Left renal cortex interstitium (tissue), 4 donors: Measurements from ENCODE around the gene CXCL10. TPM values are rescaled to one million over a fixed set of nuclear protein-coding genes. Genes with fewer than 3 reads are reported as not detected.
"Not testable (repeated sequence)": the region's sequence is repeated elsewhere in the genome, so short reads cannot be mapped to it uniquely, and the experiment has no call there.

Experiments used
- DNase-seq, 4 donors: peaks; one replicate each; pipeline ENCODE4 v3.0.0-alpha.2; 2013; ENCODE audit warnings: low read depth in 4 of 4, low spot score in 2 of 4, missing footprints in 1 of 4
- polyA plus RNA-seq, 4 donors: library from polyadenylated mRNA; unstranded; fragments of 120-200 nt; gene quantifications; one replicate each; pipeline ENCODE4 v1.2.1, GENCODE V29; 2013; ENCODE audit not compliant: insufficient read length in 4 of 4

CXCL10 gene
- 1 to 10 TPM; 3.9 to 6.7 (median 5.2) TPM for polyA plus RNA-seq

DNA sequence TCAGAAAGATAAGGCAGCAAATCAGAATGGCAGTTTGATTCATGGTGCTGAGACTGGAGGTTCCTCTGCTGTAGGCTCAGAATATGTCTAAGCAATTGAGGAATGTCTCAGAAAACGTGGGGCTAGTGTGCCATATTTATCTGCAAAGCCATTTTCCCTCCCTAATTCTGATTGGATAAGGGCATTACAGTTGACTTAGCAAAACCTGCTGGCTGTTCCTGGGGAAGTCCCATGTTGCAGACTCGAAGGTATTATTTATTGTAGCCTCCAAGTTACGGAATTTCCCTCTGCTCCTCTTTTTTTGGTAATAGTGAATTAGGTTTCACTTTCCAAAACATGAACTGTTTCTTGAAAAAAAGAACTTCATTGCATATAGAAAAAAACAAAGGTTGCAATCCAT is at the start of gene CXCL10:
Gene CXCL10, minus strand, starts transcription at position 109 of the 400 bp plus-strand sequence. Its CDS starts 66 bp downstream, at position 43.
- no peak for DNase-seq

DNA sequence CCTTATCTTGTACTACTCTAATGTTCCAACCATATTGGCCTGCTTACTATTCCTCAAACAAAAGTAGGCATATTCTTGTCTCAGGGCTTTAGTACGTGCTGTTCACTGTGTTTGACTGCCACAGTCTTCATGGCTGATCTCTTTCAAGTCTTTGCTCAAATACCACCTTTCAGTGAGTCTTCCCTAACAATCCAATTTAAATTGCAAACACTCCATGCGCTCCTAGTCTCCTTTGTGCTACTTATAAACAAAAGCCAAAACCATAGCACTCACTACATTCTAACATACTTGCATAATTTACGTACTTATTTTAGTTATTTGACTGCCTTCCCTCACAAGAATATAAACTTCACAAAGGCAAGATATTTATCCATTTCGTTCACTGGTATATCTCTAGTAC is 49.5 kb upstream of the CXCL10 start:
- DNase-seq = no peak

DNA sequence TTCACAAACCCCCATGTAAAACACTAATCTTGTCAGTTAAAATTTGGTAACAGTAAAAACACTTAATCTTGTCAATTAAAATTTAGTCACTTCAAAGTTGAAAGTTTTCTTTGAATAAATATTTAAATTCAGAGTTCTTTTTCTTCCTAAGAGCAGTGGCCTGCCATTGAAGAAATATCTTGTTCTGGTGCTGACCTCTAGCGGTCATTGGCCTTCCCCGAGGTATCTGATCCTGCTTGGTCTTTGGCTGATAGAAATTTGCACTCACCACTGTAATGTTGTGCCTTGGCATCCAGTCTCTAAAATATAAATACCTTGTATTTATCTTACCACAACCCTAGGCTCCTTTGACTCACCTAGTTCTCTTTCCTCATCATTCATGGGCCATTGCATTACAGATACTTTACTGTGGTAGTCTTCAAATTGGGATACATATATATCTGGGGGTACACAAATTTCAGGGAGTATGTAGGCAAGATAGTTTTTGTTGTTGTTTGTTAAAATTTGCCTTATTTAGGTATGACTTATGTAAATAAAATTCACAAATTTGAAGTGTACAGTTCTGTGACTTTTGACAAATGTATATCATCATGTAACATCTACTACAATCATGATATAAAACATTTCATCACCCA is 44.5 kb upstream of the CXCL10 start:
- peak in 3 of 4 donors; percentile 24 to 66 (median 41) for DNase-seq

DNA sequence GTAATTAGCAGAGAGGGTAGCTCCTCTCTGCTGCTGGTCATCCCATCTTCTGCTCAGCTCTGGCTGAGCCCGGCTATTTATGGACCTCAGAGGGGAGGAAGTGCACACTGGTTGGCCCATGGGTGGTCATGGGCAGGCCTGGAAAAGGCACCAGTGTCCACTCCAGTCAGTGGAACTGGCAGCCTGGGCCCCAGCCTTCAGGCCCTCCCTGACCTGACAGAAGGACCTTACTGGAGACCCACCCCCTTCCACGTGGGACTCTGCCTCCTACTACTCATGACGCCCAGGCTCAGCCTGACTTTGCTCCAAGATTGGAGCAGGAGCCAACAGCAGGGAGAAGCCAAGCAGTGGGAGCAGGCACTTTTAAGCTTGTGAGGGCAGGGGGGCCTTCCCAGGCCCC is 43.2 kb upstream of the CXCL10 start:
- DNase-seq = no peak

DNA sequence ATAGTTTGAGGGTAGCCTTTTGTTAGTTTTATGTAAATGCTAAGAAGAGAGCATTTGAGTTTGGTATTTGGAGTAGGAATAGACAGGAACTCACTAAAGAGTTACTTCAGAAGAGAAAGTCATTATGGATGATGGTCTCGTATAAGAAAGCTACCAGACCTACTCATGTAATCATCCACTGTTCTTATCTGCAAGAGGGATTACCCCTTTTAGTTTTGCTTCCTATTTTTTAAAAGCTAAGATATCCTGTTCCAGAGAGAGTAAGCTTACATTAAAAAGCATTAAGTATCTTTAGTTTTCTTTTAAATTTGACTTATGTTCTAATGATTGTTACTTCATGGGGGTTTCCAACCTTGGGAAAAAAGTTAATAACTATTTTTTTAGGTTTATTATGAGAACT is 38.7 kb upstream of the CXCL10 start:
- no peak for DNase-seq

DNA sequence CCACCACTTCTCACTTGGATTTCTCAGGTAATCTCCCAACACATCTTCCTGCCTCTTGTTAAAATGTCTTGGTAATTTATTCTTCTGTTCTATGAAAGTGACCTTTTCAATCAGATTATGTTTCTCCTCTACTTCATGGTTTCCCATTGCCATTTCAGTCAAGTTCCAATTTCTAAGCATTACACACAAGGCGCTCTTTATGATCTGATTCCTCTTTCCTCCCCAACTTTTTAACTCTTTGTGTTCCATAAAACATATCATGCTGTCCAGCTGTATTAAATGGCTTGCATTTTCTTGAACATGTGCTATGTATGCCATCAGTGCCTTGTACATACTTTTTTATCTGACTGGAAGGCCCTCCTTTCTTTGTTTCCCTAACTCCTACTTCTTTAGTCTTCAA is 38.1 kb upstream of the CXCL10 start:
- DNase-seq = no peak

DNA sequence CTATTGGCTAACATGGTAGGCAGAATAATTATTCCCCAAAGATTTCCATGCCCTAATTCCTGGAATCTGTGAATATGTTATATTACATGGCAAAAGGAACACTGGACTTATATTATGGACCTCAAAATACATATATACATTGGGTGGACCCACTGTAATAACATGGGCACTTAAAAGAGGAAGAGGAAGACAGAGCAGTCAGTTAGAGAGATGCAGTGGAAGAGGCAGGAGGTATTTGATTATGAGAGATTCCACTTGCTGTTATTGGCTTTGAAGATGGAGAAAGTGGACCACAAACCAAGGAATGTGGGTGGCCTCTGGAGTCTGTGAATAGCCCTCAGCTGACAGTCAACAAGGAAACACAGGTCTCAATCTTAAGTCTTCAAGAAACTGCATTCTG is 37.2 kb upstream of the CXCL10 start:
- DNase-seq = no peak

DNA sequence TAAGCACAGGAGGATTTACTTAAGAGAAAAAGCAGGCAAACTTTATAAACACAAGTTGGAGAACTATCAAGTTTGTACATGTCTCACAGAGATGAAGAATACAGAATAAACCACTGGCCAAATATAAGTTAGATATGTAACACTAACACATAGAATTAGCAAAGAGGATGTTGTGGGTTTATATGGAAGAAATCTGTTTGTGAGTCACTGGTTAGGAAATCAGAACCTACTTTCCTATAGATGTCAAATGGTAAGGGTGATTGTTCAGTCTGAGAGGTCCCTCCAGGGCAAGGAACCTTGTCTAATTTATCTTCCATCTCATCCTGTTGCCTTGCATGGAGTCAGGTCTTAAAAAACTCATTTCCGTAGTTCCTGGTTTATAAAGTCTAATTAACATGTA is 36.5 kb upstream of the CXCL10 start:
- no peak for DNase-seq

DNA sequence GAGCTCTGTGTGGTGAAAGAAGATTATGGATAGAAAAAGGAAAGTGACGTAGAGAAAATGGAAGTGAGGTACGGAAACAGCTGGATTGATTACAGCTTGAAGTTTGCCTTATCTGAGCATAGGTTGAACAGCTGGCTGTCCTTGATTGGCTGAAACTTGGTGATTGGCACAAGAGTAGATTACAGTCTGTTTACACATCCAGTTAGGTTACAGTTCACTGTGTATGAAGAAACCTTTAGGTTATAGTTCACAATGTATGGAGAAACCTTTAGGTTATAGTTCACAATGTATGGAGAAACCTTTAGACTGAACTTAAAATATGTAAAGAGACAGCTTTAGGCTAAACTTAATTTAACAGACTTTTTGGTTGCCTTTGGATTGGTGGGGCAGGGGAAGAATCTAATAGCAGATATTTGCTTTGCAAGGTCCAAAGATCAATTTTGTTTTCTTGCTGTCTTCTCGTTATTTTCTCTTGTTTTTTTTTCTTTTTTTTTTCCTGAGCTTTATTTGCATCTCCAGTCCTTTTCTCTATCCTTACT is 35.7 kb upstream of the CXCL10 start:
- no peak for DNase-seq

DNA sequence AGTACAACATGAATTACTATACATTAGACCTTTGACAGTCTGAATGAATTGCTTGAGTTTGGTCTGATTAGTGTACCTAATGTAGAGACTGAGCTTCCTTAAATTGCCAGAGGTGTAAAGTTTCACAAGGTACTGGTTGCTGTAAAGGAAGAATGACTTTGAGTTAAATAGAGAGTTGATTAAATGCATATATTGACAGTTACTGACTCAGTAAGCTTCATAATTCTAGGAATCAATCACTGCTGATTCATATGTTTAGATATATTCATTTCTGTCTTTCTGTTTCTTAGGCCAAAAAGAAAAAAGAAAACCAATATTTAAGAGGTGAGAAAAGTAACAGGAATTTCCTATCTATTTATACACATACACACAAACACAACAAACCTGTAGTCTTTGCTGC is 35.0 kb upstream of the CXCL10 start:
- DNase-seq = no peak

DNA sequence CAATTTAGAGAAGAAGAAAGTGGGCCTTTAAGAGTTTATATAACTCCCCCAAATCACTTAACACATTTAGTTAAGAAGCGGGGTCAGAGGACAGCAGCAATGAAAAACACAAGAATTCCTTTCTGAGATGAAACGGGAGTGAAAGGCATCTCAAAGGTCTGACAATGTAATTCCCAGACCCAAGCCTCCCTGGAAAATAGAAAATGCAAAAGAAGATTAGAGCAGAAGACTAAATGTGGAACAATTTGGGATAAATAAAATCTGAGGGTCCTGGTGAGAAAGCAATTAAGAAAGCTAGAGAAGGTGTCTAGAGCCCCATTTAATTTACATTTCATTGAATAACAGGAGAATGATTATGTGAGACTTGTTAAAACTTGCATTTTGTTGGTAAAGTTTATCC is 32.1 kb upstream of the CXCL10 start:
- DNase-seq = no peak

DNA sequence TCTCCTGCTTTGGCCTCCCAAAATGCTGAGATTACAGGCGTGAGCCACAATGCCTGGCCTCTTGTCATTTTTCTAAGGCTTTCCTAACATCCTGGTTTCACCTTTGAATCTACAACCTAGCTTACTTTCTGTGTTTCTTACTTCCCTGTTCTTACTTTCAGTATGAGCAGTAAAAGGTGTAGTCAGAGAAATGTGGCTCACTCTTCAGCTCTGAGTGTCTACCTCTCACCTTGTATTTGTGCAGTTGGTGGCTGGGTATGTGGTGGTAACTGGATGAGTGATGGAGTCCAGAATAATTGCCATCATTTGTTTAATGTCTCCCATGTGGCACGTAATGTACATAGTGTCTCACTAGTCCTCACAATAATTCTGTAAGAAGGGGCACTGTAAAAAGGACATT is 31.7 kb upstream of the CXCL10 start:
- no peak for DNase-seq

DNA sequence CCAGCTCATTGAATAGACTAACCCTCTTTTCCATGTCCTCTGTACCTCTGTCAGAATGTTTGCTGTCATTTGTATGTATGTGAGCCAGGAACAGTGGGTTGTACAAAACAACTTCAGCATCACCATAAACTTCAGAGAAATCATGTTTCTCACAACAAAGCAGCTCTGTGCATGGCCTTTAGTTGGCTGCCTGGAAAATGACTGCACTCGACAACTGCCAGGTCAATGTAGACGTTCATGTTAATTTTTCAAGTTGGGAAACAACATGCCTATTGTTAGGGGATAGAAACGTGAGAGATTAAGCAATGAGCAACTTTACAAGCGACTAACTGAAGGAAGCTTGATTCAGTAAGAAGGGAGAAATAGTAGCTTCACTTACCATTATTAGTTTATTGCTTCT is 30.4 kb upstream of the CXCL10 start:
- no peak for DNase-seq

DNA sequence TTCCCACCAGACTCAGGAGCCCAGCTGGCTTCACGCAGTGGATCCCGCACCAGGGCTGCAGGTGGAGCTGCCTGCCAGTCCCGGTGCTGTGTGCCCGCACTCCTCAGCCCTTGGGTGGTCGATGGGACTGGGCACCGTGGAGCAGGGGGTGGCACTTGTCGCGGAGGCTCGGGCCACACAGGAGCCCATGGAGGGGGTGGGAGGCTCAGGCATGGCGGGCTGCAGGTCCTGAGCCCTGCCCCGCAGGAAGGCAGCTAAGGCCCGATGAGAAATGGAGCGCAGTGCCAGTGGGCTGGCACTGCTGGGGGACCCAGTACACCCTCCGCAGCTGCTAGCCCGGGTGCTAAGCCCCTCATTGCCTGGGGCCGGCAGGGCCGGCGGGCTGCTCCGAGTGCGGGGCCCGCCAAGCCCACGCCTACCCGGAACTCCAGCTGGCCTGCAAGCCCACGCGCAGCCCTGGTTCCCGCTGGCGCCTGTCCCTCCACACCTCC is 27.3 kb upstream of the CXCL10 start:
- not testable (repeated sequence) for DNase-seq

DNA sequence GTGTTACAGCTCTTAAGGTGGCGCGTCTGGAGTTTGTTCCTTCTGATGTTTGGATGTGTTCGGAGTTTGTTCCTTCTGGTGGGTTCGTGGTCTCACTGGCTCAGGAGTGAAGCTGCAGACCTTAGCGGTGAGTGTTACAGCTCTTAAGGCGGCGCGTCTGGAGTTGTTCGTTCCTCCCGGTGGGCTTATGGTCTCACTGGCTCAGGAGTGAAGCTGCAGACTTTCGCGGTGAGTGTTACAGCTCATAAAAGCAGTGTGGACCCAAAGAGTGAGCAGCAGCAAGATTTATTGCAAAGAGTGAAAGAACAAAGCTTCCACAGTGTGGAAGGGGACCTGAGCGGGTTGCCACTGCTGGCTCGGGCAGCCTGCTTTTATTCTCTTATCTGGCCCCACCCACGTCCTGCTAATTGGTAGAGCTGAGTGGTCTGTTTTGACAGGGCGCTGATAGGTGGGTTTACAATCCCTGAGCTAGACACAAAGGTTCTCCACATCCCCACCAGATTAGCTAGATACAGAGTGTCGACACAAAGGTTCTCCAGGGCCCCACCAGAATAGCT is 26.6 kb upstream of the CXCL10 start:
- not testable (repeated sequence) for DNase-seq

DNA sequence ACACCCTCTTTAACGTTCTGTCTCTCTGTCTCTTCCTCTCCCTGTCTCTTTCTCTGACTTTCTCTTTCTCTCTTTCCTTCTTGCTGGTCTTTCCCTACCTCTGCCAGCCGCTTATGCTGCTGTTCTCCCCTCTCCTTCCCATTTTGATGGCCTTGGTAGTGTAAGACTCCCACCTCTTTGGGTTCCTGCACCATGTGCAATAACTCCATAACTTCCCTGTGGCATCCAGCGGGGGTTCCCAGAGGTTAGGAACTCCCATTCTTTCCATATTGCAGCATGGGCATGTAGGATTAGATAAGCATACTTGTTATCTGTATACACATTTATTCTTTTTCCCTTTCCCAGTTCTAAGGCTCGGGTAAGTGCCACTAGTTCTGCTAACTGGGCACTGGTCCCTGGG is 21.4 kb upstream of the CXCL10 start:
- DNase-seq = not testable (repeated sequence)

DNA sequence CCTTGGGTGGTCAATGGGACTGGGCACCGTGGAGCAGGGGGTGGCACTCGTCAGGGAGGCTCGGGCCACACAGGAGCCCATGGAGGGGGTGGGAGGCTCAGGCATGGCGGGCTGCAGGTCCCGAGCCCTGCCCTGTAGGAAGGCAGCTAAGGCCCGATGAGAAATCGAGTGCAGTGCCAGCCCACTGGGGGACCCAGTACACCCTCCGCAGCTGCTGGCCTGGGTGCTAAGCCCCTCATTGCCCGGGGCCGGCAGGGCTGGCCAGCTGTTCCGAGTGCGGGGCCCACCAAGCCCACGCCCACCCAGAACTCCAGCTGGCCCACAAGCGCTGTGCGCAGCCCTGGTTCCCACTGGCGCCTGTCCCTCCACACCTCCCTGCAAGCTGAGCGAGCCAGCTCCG is 20.0 kb upstream of the CXCL10 start:
- DNase-seq = not testable (repeated sequence)

DNA sequence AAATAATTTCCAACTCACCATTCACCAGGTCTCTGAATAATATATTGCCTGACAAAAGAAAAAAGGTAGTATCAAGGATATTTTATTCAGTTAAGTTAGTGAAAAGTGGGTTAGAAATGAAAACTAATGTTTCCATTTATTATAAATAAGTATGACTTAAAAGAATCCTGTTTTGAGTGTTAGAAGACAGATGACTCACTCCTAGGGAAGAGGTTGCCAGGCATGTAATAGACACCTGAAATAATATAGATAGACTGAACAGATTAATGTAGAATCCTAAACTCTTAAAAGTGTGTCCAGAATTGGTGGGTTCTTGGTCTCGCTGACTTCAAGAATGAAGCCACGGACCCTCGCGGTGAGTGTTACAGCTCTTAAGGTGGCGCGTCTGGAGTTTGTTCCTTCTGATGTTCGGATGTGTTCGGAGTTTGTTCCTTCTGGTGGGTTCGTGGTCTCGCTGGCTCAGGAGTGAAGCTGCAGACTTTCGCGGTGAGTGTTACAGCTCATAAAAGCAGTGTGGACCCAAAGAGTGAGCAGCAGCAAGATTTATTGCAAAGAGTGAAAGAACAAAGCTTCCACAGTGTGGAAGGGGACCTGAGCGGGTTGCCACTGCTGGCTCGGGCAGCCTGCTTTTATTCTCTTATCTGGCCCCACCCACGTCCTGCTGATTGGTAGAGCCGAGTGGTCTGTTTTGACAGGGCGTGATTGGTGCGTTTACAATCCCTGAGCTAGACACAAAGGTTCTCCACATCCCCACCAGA is 19.1 kb upstream of the CXCL10 start:
- DNase-seq = not testable (repeated sequence)

DNA sequence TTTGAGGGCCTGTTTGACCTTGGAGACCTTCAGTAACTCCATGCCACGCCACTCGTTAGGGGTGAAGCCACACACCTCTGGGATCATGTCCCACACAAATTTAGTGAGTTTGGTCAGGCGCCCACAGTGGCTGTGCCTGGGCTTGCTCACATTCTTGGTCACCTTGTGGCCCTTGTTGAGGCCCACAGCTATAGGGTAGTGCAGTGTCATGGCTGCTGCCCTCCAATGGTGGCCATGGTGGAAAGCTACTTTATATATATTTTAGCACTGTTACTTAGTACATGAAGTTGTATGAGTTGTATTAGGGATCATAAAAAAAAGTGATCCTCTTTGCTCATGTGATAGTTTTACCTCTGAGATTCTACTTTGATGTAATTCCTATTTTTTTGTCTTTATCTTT is 13.6 kb upstream of the CXCL10 start:
- no peak for DNase-seq

DNA sequence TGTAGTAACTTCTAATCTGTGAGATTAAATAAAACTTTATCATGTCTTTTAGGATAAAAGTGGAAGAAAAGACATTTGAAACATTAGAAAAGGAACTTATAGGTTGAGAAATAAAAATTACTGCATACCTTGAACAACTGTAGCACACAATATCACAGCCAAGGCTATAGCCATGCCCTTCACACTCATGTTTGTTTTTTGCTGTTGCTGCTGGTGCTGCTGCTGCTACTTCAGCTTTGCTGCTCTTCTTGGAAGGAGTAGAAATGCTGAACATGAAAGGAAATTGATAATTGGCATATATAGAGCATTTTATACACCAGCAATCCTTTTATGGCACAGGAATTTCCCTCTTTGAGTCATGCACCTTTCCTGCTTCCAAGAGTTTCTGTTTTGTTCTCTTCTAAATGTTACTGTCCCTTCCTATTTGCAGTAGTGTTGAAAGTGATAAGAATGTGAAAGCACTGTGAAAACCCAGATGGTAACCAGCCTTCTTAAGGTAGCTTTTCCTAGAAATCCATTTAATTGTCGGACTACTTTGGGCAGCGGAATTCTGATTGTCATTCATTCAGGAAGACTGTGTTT is 12.6 kb upstream of the CXCL10 start, which contains the start of gene CXCL11:
Gene CXCL11, minus strand, starts transcription at position 272 of the 582 bp plus-strand sequence. Its CDS starts 83 bp downstream, at position 189.
- DNase-seq = no peak

DNA sequence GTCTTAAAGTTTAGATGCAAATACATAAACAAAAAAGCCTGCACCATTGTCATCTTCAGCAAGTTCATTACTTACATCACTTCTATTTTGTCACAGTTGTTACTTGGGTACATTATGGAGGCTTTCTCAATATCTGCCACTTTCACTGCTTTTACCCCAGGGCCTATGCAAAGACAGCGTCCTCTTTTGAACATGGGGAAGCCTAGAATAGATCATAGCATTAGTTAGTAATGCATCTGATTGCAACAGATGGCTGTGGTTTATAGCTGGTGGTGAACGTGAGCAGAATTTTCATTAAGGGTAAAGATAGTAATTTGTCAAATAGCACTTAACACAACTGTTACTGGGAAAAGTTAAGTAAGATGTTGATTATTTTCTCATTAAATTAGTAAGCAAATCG is 11.8 kb upstream of the CXCL10 start:
- no peak for DNase-seq
